ENCODE results near the gene ADAMTSL3. TPM values are rescaled to one million over a fixed set of nuclear protein-coding genes. Genes with fewer than 3 reads are reported as not detected.

Gene ADAMTSL3
- total and polyA plus RNA-seq, 2 experiments from 2014 or later, result 0.61 to 0.87 TPM

GRCh38 chr15:83926116-83926515 is 272.2 kb downstream of the ADAMTSL3 start:
- Histone ChIP-seq H3K36me3 (ENCODE audit: insufficient read depth) (no peaks in the 10 kb centered on the region), H4K20me1 (replicated peaks; ENCODE audit: insufficient read depth) (no peaks in the 10 kb centered on the region), H3K79me2 (replicated peaks; ENCODE audit: insufficient read depth) (no peaks in the 10 kb centered on the region), H3K4me1 (ENCODE audit: insufficient read depth) (no peaks in the 10 kb centered on the region; the same call in 1 of the 2 replicates), H3K27me3 (ENCODE audit: insufficient read depth) (no peaks in the 10 kb centered on the region), H3K9me2 (ENCODE audit: insufficient read depth) (peaks cover 3% of the 10 kb centered on the region), H3K4me2 (no peak overlapping the region), H3K4me3 (no peak overlapping the region), H3F3A (replicated peaks; ENCODE audit: low read depth) (no peaks in the 10 kb centered on the region), H2AFZ (no peak overlapping the region), H3K27ac (ENCODE audit: low read depth) (no peak overlapping the region)
- no peak for DNase-seq (ENCODE audit: low spot score)
- H3K36me3 Mint-ChIP-seq (ENCODE audit: low read depth), result no peaks in the 10 kb centered on the region
- ATAC-seq, result no peak
- no peak overlapping the region for H3K27ac Mint-ChIP-seq
- no peaks in the 10 kb centered on the region for H3K27me3 Mint-ChIP-seq (ENCODE audit: insufficient read depth, low read depth, poor library complexity)
- H3K4me3 Mint-ChIP-seq, result no peak overlapping the region
- H3K9me3 Mint-ChIP-seq, result no peaks in the 10 kb centered on the region
- TF ChIP-seq STAT1 (IDR thresholded peaks at IDR 0.05; ENCODE audit: unreplicated experiment) (no peak), NANOG (IDR thresholded peaks at IDR 0.05; ENCODE audit: borderline replicate concordance) (no peak), ZNF114 (CRISPR knock-in tag; IDR thresholded peaks at IDR 0.05) (no peak)
- no peaks in the 10 kb centered on the region; the same call in 2 of the 3 replicates for H3K4me1 Mint-ChIP-seq

GRCh38 chr15:83927704-83928391 is 273.9 kb downstream of the ADAMTSL3 start:
- H3K4me1 ChIP-seq (ENCODE audit: insufficient read depth), result no peaks in the 10 kb centered on the region; the same call in 1 of the 2 replicates
- Mint-ChIP-seq H3K36me3 (ENCODE audit: low read depth) (peaks cover under 1% of the 10 kb centered on the region; the same call in 1 of the 3 replicates), H3K4me1 (no peaks in the 10 kb centered on the region; the same call in 2 of the 3 replicates), H3K27me3 (ENCODE audit: insufficient read depth, low read depth, poor library complexity) (no peaks in the 10 kb centered on the region), H3K9me3 (peaks cover under 1% of the 10 kb centered on the region), H3K4me3 (no peak overlapping the region), H3K27ac (no peak overlapping the region)
- no peaks in the 10 kb centered on the region for H3K36me3 ChIP-seq (ENCODE audit: insufficient read depth)
- DNase-seq (ENCODE audit: low spot score) (no peak), ATAC-seq (no peak)
- no peaks in the 10 kb centered on the region for H3K79me2 ChIP-seq (replicated peaks; ENCODE audit: insufficient read depth)
- peaks cover 3% of the 10 kb centered on the region for H3K9me2 ChIP-seq (ENCODE audit: insufficient read depth)
- H3K4me3 ChIP-seq, result no peak overlapping the region
- no peaks in the 10 kb centered on the region for H3F3A ChIP-seq (replicated peaks; ENCODE audit: low read depth)
- no peak overlapping the region for H3K27ac ChIP-seq (ENCODE audit: low read depth)
- H2AFZ ChIP-seq, result no peak overlapping the region
- H4K20me1 ChIP-seq (replicated peaks; ENCODE audit: insufficient read depth), result no peaks in the 10 kb centered on the region
- H3K4me2 ChIP-seq, result no peak overlapping the region
- H3K27me3 ChIP-seq (ENCODE audit: insufficient read depth), result no peaks in the 10 kb centered on the region
- TF ChIP-seq POLR2AphosphoS5 (IDR thresholded peaks at IDR 0.05; ENCODE audit: low read depth) (no peak), CREB1 (CRISPR knock-in tag; IDR thresholded peaks at IDR 0.05; ENCODE audit: low read depth) (no peak), EZH2 (IDR thresholded peaks at IDR 0.05; ENCODE audit: low read depth, unreplicated experiment) (no peak), NANOG (IDR thresholded peaks at IDR 0.05; ENCODE audit: borderline replicate concordance) (no peak), ETS1 (IDR thresholded peaks at IDR 0.05) (no peak), EZH2phosphoT487 (IDR thresholded peaks at IDR 0.05; ENCODE audit: unreplicated experiment) (no peak), ZNF462 (CRISPR knock-in tag; IDR thresholded peaks at IDR 0.05) (no peak), JUNB (IDR thresholded peaks at IDR 0.05; ENCODE audit: unreplicated experiment) (no peak), CTCF (conservative IDR thresholded peaks at IDR 0.05; ENCODE audit: low read depth in 2 of 2) (no peak)
